GM12892 (cell line): ENCODE data around the gene KLHDC7B.

Experiments
- DNase-seq: peaks from one replicate; pipeline ENCODE4 v3.0.0; 2011; ENCODE audit not compliant: insufficient read length
- FAIRE-seq: peaks from 2 replicates; lab custom pipeline; 2011; peaks lifted over from hg19 to GRCh38; lab: Jason Lieb, UNC
- POLR2A ChIP-seq: IDR thresholded peaks from 2 replicates; pipeline ENCODE4 v1.6.1; 2011; ENCODE audit warnings: low read depth, low read length, control low read depth
- POLR2AphosphoS5 ChIP-seq: IDR thresholded peaks from 2 replicates; pipeline ENCODE4 v1.6.1; 2011; ENCODE audit warnings: low read depth, low read length, control low read depth
- TAF1 ChIP-seq: IDR thresholded peaks from 2 replicates; pipeline ENCODE4 v1.6.1; 2011; ENCODE audit warnings: low read depth, mild to moderate bottlenecking, control low read depth, low read length, borderline replicate concordance

KLHDC7B gene

DNA sequence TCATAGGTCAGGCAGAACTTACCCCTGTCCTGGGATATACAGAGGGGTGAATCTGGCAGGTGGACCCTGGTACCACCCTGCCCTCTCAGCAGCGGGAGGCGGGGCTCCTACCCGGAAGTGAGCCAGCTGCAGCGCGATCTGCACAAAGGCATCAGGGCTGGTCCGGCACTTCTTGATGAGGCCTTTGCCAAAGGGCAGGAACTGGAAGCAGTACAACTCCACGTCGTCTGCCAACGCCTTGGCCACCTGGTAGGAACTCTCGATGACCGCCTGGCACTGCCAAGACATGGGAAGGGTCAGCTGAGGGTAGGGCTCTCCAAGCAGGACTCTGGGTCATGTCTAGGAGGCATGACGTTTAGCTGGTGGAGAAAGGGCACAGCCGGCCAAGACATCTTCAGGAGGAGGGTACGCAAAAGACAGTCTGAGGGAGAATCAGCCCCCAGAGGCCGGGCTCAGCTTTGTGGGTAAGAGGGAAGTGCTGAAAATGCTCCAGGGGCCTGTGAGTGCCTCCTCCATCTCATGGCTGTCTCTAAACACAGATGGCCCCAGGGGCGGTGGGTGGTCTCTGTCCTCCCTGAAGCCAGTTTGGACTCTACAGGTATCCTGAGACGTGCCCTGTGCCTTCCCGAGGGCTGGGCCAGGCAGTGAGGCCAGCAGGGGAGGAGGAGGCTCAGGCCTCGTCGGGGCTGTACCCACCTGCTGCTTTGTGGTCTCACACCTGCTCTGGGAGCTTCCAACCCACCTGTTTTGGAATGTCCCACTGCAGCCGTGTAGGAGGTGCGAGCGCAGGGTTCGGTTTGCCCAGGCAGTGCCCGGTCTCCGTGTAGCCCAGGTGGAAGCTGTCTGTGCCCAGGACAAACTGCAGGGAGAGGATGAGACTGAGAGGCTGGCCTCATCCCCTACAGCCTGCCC is 25.8 kb downstream of the KLHDC7B start:
- DNase-seq (no peak), FAIRE-seq (no peak)
- TF ChIP-seq POLR2AphosphoS5, result no peak

DNA sequence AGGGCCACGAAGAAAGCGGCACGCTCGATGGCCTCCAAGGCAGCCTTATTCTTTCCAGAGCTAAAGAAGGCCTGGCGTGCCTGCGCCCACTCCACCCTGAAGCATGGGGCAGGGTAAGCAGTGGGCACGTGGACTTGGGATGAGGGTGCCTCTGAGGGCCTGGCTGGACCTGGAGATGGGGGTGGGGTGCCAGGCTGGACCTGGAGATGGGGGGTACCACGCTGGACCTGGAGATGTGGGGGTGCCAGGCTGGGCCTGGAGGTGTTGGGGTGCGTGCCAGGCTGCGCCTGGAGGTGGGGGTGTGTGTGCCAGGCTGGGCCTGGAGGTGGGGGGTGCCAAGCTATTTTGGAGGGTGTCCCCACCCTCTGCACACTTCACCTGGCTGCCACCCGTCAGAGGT is 27.3 kb downstream of the KLHDC7B start:
- TF ChIP-seq POLR2AphosphoS5 (no peak), POLR2A (no peak), TAF1 (no peak)
- no peak for FAIRE-seq
- DNase-seq, result no peak

DNA sequence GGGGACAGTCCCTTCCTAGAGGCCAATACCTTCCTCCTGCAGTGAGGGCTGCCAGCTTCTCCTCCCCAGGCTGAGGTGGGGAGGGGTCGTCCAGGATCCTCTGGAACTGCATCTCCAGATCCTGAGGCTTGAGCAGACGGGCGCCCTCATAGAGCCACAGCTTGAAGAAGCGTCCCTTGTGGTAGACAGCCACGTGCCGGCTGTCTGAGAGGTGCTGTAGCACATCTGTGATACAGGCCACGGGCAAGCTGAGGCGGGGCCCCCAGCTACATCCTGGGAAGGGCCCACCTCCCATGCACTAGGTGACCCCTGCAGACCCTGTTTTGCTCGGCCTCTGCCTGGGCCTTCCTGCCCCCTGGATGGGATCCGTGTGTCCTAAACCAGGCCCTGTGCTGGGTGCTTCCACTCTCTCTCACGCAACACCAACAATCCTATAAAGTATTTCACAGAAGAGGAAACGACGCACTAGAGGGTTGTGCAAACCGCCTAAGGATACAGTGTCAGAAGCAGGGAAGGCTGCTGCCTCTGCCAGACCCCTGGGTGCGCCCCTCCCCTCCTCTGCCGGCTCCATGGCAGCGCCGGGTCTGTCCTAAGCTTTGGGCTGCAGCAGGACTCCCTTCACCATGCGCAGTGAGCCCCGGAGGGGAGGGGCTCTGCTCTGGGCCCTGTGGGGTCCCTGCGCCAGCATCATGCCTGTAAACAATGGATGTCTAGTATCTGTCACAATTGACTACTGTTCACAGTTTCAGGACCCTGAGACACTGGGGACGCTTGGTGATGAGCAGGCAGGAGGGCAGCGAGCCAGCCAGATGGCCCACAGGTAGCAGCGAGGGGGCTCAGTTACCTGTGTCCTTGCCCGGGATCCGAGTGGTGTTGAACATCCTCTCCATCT is 28.0 kb downstream of the KLHDC7B start:
- FAIRE-seq (no peak), DNase-seq (no peak)
- TF ChIP-seq TAF1 (no peak), POLR2A (no peak), POLR2AphosphoS5 (no peak)

GRCh38 chr22:50574383-50574755 is 28.7 kb downstream of the KLHDC7B start:
- DNase-seq (no peak), FAIRE-seq (no peak)
- TF ChIP-seq POLR2A (no peak), TAF1 (no peak), POLR2AphosphoS5 (no peak)

- DNase-seq (no peak), FAIRE-seq (no peak)
- TF ChIP-seq POLR2AphosphoS5 (no peak), POLR2A (no peak), TAF1 (no peak)
Observed at GRCh38 chr22:50575426-50575941, 29.8 kb downstream of the KLHDC7B start.

DNA sequence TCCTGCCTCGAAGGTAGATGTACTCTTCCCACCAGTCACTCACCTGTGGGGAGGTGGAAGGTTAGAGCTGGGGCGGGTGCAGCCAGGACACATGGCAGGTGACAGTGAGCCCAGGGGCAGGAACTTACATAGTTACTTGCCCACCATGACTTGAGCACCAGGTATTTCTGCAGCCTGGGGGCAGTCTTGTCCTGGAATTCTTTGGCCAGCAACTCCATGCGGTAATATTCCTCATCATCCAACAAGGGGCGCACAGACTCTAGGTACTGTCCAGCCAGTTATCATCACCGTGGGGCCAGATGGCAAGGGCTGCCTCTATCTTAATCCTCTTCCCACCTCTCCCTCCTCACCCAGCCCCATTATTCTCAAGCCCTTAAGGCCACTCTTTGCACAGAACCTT is 30.4 kb downstream of the KLHDC7B start:
- DNase-seq, result no peak
- no peak for FAIRE-seq
- no peak for TF ChIP-seq POLR2AphosphoS5
- TF ChIP-seq TAF1, result no peak
- no peak for TF ChIP-seq POLR2A

DNA sequence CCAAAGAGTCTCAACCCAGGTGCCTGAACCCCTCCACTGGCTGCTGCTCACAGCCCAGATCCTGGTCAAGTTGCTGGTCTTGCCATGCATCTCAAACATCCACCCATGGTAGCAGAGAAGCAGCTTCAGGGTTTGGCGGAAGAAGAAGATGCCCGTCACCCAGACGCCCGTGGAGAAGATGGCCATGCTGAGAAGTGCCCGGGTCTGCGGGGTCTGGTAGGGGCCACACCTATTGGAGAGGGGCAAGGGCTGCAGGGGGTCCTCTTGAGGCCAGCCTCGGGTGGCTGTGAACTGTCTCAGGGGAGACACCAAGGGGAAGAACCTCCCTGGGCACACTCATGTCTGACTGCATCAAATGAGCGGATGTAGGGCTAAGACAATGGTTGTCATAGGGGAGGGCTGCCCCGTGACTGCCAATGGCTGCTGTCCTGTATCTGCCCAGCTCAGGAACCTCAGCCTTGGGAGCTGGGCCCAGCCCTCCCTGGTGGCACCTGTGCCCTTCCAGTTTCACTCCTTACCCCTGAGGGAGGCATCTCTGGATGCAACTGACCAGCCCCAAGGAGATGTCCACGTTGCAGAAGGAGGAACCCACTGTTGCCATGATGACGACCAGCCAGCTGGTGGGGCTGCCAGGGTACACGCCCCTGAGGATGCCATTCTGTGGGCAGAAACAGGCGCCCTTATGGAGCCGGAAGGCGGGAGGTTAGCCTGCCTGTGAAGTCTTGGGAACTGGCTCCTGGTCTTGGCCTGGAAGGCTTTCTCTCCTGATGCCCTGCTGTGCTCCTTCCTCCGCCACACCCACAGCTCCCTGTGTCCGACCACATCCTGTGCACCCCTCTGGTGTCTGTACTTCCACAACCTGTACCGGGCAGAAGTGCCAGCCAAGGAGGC is 31.4 kb downstream of the KLHDC7B start:
- no peak for DNase-seq
- no peak for TF ChIP-seq TAF1
- no peak for FAIRE-seq

GRCh38 chr22:50577697-50577986 is 31.9 kb downstream of the KLHDC7B start:
- TF ChIP-seq TAF1, result no peak
- TF ChIP-seq POLR2A, result no peak
- TF ChIP-seq POLR2AphosphoS5, result no peak
- FAIRE-seq (no peak), DNase-seq (no peak)

DNA sequence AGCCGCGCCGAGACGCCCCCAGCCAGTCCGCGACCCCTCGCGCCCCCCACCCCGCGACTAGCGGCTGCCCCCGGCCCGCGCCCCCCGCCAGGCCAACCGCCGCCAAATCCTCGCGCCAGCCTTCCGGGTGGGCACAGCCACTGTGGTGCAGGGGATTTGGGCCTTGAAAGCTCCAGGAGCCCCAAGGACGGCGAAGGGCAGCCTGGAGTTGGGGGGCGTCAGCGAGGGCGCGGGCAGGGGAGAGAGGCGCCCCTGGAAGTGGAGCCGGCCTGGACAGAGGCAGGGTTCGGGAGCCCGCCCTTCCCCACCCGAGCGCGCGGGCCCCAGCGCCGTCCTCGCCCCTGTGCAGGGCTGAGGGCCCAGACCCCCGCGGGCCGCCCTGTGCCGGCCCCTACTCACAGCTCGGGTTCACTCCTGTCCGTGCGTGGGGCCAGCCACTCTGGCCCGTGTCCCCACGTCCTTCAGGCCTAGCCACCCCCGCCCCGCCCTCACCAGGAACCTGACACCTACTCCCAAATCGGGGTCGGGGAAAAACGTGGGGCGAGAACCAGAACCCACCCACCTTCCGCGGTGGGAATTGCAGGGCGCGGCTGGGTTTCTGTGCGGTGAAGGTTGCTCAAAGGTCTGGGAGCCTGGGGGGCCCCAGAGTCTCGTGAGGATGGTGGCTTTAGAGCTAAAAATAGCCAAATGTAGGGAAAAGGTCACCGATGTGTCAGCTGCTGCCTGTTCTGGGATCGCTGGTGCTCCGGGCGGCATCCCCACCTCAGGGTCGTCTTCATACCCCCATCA is 32.5 kb downstream of the KLHDC7B start, which contains the start of gene CPT1B:
Gene CPT1B, minus strand, starts transcription at position 441 of the 789 bp plus-strand sequence. CDS start 512 bp downstream, outside the sequence.
- DNase-seq, result no peak
- TF ChIP-seq POLR2AphosphoS5, result no peak
- TF ChIP-seq POLR2A, result no peak
- TF ChIP-seq TAF1, result no peak
- FAIRE-seq, result no peak

DNA sequence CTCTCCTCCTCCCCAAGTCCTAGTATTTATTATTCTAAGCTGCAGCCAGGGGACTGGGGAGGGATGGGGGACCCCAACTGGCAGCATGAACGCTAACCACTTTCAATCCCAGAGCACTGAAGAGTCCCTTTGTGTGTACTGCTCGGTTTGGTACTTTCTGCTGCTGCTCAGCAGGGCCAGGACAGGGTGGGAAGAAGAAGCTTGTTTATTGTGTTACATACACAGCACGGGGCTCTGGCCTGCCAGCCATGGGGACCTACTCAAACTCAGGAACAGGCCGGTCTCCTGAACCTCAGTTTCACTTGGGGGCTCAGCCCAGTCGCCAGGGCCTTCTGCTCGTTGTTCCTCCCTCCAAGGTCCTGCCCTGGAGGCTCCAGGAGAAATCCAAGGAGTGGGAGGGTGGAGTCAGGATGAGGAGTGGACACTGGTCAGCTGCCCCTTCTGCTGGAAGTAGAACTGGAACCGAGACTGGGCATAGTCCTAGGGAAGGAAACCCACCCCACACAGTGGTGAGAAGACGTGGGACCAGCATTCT is 33.1 kb downstream of the KLHDC7B start:
- FAIRE-seq (no peak), DNase-seq (no peak)
- TF ChIP-seq POLR2AphosphoS5, result no peak
- TF ChIP-seq POLR2A, result no peak
- TF ChIP-seq TAF1, result no peak
